HG03342 (cell line): ENCODE results near the gene CDH23.

Experiments used
- ATAC-seq: cut with Tn5 transposase; IDR thresholded peaks from one replicate; pipeline ENCODE4 v1.9.1; 2021; ENCODE audit warnings: mild to moderate bottlenecking, moderate library complexity; ENCODE audit not compliant: unreplicated experiment

Gene CDH23

DNA sequence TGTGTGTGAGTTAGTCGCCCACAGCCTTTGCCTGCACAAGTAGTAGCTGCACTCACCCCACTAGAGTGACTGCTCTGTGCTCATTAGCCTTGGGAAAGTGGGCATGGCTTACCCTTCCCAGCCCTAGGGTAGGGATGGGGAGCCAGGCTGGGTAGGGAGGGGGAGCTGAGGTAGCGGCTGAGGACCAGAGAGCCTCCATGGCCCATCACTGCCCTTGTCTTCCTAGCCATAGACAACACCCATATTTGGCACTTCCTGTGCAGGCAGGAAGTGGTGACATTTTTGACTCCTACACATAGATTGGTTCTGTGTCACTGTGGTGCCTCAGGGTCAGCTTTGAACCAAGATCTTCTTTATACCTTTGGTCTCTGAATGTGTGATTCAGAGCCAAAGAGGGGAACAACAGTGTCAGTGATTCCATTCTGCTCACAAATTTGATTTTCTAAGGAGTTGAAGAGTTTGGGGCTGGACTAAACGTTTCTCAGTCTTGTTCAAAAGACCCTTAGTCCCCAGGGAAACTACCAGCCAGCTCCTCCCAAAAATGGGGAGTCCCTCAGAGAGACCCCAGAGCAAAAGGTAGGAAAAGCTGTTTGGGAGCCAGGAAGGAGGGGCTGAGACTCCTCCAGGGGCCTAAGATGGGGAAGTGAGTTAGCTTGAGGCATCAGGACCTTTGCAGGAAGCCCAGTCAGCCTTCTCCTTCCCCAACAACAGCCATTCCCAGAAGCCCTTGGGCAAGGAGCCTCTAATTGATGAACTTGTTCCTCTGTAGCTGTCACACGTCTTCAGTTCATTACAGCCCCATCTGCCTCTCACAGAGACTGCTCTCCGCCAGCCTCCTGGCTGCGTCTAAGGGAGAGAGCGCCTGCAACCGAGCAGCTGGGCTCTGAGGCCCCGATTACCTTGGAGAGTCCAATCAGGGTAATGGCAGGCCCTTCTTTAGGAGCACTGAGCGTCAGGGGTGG is 135.0 kb downstream of the CDH23 start:
- no peak for ATAC-seq

GRCh38 chr10:71532878-71533277 is 136.2 kb downstream of the CDH23 start:
- ATAC-seq: no peak

DNA sequence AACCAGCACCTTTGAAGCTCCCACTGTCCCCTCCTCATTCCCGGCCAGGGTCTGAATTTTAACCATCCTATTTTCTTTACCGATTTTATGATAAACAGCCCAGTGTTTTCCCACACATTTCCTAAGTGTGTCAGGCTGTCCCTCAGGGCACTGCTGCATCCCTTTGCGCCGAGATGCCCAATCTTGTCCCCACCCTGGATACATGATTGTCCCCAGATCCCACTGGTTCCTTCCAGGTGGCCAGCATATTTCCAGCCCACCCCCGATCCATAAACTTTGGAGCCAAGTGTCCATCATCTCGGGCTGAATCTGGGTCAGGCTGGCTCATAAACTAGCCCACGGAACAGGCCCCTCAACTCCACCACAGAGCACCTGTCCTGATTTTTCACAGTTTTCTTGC is 137.2 kb downstream of the CDH23 start:
- ATAC-seq: no peak

- ATAC-seq: no peak
These were observed 138.0 kb downstream of the CDH23 start for GRCh38 chr10:71534568-71535194.

DNA sequence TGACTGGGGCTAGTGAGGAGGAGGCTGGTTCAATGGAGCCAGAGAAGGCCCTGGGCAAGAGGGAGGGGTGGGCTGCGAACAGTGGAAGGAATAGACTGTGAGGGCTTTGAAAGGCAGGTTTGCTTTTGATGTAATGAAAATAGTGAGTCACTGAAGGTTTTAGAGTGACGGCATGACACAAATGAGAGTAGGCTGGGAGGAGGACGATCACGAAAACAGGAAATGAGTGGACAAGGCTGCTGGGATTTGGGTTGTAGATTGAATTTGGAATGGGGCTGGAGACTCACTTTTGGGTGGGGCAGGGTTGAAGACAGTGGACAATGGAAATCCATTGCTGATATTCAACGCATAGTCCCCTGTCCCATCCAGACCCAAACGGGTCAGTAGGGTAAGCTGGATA is 139.6 kb downstream of the CDH23 start:
- no peak for ATAC-seq

- no peak for ATAC-seq
These were observed 140.4 kb downstream of the CDH23 start for GRCh38 chr10:71537125-71537524.

DNA sequence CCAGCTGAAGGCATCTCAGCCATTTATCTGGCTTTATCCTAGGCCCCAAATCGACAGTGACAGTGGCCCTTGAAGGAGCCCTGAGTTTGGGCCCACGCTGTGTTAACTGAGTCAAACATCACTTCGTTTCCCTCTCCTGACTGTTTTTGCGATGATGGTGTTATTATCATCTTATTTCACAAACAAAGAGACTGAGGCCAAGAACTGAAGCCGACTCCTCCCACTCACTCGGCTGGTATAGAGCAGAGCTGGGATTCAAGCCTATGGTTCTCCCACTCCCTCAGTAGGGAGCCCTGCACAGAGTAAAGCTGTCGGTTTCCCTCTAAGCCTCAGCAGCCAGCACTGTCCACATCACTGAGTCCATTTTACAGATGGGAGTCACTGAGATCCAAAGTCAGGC is 141.0 kb downstream of the CDH23 start:
- no peak for ATAC-seq

- ATAC-seq: no peak
These were observed 142.0 kb downstream of the CDH23 start for GRCh38 chr10:71538608-71539260.

DNA sequence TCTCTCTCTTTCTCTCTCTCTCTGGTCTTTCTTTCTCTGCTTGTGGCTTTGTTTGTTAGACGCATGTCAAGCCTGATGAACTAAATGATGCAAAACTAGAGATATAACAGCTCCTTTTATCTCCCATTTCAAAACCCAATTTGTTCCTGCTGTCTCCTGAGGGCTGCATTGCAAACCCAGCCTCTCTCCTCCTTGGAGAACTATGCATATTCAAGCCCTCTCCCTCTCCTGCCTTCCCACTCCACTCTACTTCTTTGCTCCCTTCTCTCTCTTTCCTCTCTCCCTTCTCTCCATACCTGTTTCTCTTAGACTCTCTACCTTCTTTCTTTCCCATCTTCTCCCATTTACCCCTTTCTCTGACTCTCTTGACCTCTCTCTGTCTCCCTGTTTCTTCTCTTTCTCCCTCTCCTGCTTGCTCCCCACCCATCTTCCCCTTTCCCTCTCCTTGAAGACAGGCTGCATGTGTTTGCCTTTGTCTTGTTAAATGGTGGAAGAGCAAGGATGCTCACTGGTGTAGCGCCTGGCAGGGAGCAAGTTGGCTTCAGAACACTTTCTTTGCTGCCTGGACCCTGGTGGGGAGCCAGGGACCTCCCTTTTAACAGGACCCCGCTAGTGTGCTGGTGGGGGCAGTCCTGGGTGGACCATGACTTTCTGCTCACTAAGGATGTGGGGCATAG is 142.9 kb downstream of the CDH23 start:
- no peak for ATAC-seq

DNA sequence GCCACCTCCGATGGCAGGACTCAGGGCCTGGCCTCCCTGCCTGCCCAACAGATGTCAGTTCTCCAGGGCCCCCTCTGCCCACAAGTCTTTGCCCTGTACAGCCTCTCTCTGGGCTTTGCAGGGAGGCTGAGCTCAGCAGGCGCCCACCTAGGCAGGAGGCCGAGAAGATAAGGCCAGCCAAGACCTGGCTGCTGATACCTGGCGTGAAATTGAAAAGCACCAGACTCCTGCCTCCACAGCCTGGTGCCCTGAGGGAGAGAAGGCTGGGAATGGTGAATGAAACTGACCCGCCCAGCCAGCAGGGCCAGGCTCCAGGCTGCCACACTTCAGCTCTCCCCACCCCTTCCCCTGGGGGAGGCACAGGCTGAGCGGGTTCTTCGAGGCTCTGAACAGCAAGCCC is 145.8 kb downstream of the CDH23 start:
- no peak for ATAC-seq

- no peak for ATAC-seq
These were observed 147.0 kb downstream of the CDH23 start for GRCh38 chr10:71543608-71544170.

- ATAC-seq: no peak
These were observed 148.3 kb downstream of the CDH23 start for GRCh38 chr10:71545001-71545400.

DNA sequence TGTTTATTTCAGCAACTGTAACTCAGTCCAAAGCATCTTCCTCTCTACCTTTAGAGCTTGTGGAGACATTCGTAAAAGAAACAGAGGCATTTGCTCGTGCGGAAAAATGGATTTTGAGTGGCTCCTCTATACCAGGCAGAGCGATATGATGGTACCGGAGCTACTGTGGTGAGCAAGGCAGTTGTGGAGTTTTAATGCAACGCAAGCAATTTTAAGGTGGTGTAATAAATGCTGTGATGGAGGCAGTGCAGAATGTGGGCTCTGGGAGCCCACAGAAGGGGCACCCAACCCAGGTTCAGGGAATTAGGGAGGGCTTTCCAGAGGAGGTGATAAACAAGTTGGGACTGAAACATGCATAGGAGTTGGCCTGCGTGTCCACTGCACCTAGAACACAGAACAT is 149.5 kb downstream of the CDH23 start:
- no peak for ATAC-seq

DNA sequence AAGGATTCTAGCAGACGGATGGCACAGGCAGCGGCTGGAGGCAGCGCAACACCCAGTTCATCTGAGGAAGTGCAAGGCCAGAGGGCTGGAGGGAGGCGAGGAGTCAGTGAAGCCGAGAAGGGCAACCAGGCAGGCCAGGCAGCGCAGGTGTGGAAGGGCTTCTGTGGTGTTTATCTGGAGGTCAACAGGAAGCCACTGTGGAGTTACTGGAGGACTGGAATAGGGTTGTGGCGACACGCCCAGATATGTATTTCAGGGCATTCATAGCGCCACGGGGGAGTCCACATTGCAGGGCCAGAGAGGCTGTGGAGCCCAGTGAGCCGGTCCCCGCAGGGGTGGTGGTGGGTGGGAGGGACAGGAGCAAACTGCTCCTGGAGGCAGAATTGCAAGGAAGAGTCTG is 150.6 kb downstream of the CDH23 start:
- no peak for ATAC-seq

- ATAC-seq: no peak
These were observed 151.4 kb downstream of the CDH23 start for GRCh38 chr10:71547876-71548846.

DNA sequence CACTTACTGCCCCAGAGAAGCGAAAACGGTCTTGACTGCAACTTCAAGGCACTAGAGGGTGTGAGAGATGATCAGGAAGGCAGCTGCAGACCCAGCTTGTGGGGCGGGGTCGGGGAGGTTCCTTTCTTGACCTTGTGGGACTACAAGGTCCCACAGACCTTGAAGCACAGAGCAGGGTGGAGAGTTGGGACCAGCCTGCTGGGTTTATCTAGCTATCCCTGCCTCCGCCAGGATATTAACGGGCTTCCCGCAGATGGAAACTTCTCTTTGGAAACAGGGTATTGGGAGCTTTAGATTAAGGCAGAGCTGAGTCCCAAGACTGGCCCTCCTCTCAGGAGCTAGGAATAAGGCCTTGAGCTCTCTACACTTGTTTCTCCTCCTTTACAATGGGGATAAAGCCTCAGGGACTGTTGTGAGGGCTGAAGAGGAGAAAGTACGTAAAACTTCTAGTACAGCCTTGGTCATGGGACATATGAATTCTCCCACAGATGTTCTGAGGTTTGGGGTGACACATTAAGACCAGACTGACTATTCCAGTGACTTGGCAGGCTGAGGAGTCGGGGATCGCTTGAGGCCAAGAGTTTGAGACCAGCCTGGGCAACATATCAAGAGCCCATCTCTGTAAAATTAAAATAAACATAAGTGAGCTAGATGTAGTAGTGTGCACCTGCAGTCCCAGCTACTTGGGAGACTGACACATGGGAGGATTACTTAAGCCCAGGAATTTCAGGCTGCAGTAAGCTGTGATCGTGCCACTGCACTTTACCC is 153.2 kb downstream of the CDH23 start:
- no peak for ATAC-seq

- no peak for ATAC-seq
These were observed 153.9 kb downstream of the CDH23 start for GRCh38 chr10:71550628-71551027.

DNA sequence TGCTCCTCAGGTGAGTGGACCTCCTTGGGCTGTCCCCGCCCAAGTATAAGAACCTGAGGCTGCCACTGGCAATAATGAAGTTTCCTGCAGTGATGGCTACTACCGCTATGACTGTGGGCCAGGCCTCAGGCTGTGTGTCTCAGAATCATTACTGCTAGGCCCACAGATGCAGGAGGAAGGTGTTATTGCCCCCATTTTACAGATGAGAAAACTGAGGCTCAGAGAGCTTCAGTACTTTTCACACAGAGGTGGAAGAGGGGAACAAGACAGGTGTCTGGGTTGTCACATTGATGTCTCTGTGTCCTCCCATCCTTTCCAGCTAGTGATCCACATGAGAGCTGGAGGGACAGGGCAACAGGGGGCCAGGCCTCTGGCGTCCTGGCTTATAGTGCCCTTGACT is 155.2 kb downstream of the CDH23 start:
- no peak for ATAC-seq

DNA sequence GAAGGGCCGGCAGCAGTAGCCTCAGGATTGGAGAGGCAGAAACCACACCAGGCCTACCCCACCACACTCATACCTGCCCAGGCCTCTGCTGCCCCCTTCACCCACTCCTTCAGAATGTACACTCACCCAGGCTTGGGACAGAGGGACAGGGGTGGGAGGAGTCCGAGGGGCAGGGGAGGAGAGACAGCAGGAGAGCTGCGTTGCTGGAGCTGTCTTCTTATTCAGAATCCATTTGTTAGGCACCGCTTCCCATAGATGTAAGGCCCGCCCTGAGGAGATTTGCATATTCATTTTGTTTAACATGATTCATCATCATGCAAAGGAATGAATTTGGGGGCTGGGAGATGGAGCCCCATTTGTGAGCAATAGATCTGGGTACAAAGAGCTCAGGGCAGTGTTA is 156.7 kb downstream of the CDH23 start:
- ATAC-seq: no peak
